B cell (primary cell): ENCODE results near the gene PUM1. TPM values are rescaled to one million over a fixed set of nuclear protein-coding genes. Genes with fewer than 3 reads are reported as not detected.

Source experiments
- ATAC-seq: fragments of 200-7000 bp; cut with Tn5 transposase; one replicate; pipeline ENCODE4 v1.10.0; 2021; ENCODE audit warnings: low read depth, mild to moderate bottlenecking, moderate number of reproducible peaks, moderate library complexity
- CTCF ChIA-PET: fragments of 350-600 bp; sonication (Branson Sonifier 250); formaldehyde crosslinking; loops from one replicate; lab custom pipeline; 2021; ENCODE audit warnings: antibody characterized with exemption, inconsistent platforms; lab: Charles Lee
- POLR2A ChIA-PET: fragments of 350-600 bp; sonication (Branson Sonifier 250); formaldehyde crosslinking; loops from one replicate; lab custom pipeline; 2021; ENCODE audit warnings: antibody characterized with exemption; lab: Charles Lee
- DNase-seq: peaks from one replicate; pipeline ENCODE4 v3.0.0; 2013
- H2AFZ ChIP-seq: 2 replicates; pipeline ENCODE4 v1.6.1; 2012; ENCODE audit warnings: mild to moderate bottlenecking, low read depth, low read length; ENCODE audit not compliant: insufficient read depth, poor library complexity, severe bottlenecking
- H3K27ac ChIP-seq, 2 donors: 1 replicate in 1 of 2; 2 replicates in 1 of 2; pipeline ENCODE4 v1.5.1; 2012 to 2013; ENCODE audit warnings: low read length in 2 of 2, mild to moderate bottlenecking in 2 of 2, moderate library complexity in 1 of 2
- H3K27me3 ChIP-seq, 4 experiments: fragments of 200-600 bp in 1 of 4; sonication (generic) in 1 of 4; replicated peaks in 1 of 4; 1 replicate in 2 of 4; 2 replicates in 2 of 4; pipeline versions ENCODE4 v1.6.1 to v1.7.0; 2013 to 2016; ENCODE audit warnings: low read length in 3 of 4, mild to moderate bottlenecking in 2 of 4, mixed read lengths in 1 of 4, moderate library complexity in 1 of 4; ENCODE audit not compliant: insufficient read depth in 4 of 4, control insufficient read depth in 3 of 4; ENCODE audit errors: control extremely low read depth in 1 of 4
- H3K36me3 ChIP-seq, 2 experiments: replicated peaks in 1 of 2; 1 replicate in 1 of 2; 2 replicates in 1 of 2; pipeline versions ENCODE4 v1.6.1 to v1.7.1; 2013; ENCODE audit warnings: low read length in 1 of 2; ENCODE audit not compliant: insufficient read depth in 2 of 2, control insufficient read depth in 1 of 2; ENCODE audit errors: control extremely low read depth in 1 of 2, extremely low read depth in 1 of 2
- H3K4me1 ChIP-seq, 2 donors: fragments of 200-600 bp in 1 of 2; sonication (generic) in 1 of 2; 1 replicate in 1 of 2; 2 replicates in 1 of 2; pipeline versions ENCODE4 v1.5.1 to v1.6.1; 2013 to 2017; ENCODE audit warnings: low read length in 2 of 2; ENCODE audit not compliant: control insufficient read depth in 2 of 2, insufficient read depth in 2 of 2
- H3K4me2 ChIP-seq: replicated peaks from 2 replicates; pipeline ENCODE3; 2012; ENCODE audit warnings: mild to moderate bottlenecking, low read depth, low read length; ENCODE audit not compliant: poor library complexity, severe bottlenecking
- H3K4me3 ChIP-seq, 5 experiments: fragments of 200-600 bp in 1 of 5; sonication (generic) in 1 of 5; 1 replicate in 3 of 5; 2 replicates in 2 of 5; pipeline versions ENCODE4 v1.5.1 to v1.7.0; 2011 to 2016; ENCODE audit warnings: low read length in 4 of 5, mild to moderate bottlenecking in 4 of 5, low read depth in 2 of 5, control low read depth in 1 of 5, moderate library complexity in 1 of 5; ENCODE audit not compliant: insufficient read depth in 1 of 5; ENCODE audit errors: control extremely low read depth in 1 of 5, extremely low read depth in 1 of 5
- H3K79me2 ChIP-seq: fragments of 200-600 bp; sonication (generic); one replicate; pipeline ENCODE4 v1.6.0; 2016; ENCODE audit warnings: low read length; ENCODE audit not compliant: control insufficient read depth, insufficient read depth
- H3K9ac ChIP-seq: fragments of 200-600 bp; sonication (generic); 2 replicates; pipeline ENCODE4 v1.6.1; 2017; ENCODE audit warnings: mild to moderate bottlenecking, low read length, moderate library complexity
- H3K9me3 ChIP-seq, 3 donors: one replicate each; pipeline versions ENCODE4 v1.6.1 to v1.7.1; 2013; ENCODE audit warnings: low read length in 2 of 3; ENCODE audit not compliant: control insufficient read depth in 2 of 3, insufficient read depth in 1 of 3; ENCODE audit errors: control extremely low read depth in 1 of 3
- H4K20me1 ChIP-seq: 2 replicates; pipeline ENCODE4 v1.6.0; 2012; ENCODE audit warnings: mild to moderate bottlenecking, low read length; ENCODE audit not compliant: insufficient read depth, control insufficient read depth, poor library complexity, severe bottlenecking
- H3K27ac Mint-ChIP-seq: one replicate; pipeline ENCODE4 v1.8.0; 2021; ENCODE audit warnings: mixed read lengths
- H3K27me3 Mint-ChIP-seq: one replicate; pipeline ENCODE4 v1.8.0; 2021; ENCODE audit warnings: mixed read lengths
- H3K4me1 Mint-ChIP-seq: one replicate; pipeline ENCODE4 v1.8.0; 2021; ENCODE audit warnings: mixed read lengths
- H3K4me3 Mint-ChIP-seq: one replicate; pipeline ENCODE4 v1.8.0; 2021; ENCODE audit warnings: mixed read lengths
- H3K9me3 Mint-ChIP-seq: one replicate; pipeline ENCODE4 v1.8.0; 2022; ENCODE audit warnings: mixed read lengths; ENCODE audit not compliant: insufficient read depth
- CTCF ChIP-seq: fragments of 200-600 bp; IDR thresholded peaks from one replicate; pipeline ENCODE4 v1.8.0; 2022; ENCODE audit warnings: antibody characterized with exemption, mild to moderate bottlenecking
- EZH2 ChIP-seq: IDR thresholded peaks from 2 replicates; pipeline ENCODE4 v1.6.1; 2012; ENCODE audit warnings: borderline replicate concordance, low read depth, mild to moderate bottlenecking, moderate library complexity, low read length; ENCODE audit not compliant: insufficient read depth, poor library complexity, severe bottlenecking
- WGBS: methylation state at CpG from one replicate; pipeline ENCODE4 v1.1.5; 2013; ENCODE audit warnings: missing lambda C conversion rate; ENCODE audit not compliant: insufficient coverage; 5-methylcytosine and 5-hydroxymethylcytosine counted together
- intact Hi-C: fragments of 100-400 bp; cut with micrococcal nuclease; formaldehyde crosslinking; loops from one replicate; pipeline ENCODE4 v1.10.0; 2022
- polyA plus RNA-seq: library from polyadenylated mRNA; depleted of rRNA; stranded (reverse); fragments of >200 nt; gene quantifications from 2 replicates; pipeline ENCODE4 v1.2.3, GENCODE V29; 2012
- total RNA-seq, 2 donors: library from RNA; stranded (reverse); fragments of 120-200 nt in 1 of 2; gene quantifications; 1 replicate in 1 of 2; 2 replicates in 1 of 2; pipeline versions ENCODE4 v1.2.3 to v1.2.4, GENCODE V29; 2013 to 2022

The PUM1 gene
- total and polyA plus RNA-seq, 2 donors (not counting 1 experiment from before 2014, with no cell fraction given): 52.8 to 177 TPM

DNA sequence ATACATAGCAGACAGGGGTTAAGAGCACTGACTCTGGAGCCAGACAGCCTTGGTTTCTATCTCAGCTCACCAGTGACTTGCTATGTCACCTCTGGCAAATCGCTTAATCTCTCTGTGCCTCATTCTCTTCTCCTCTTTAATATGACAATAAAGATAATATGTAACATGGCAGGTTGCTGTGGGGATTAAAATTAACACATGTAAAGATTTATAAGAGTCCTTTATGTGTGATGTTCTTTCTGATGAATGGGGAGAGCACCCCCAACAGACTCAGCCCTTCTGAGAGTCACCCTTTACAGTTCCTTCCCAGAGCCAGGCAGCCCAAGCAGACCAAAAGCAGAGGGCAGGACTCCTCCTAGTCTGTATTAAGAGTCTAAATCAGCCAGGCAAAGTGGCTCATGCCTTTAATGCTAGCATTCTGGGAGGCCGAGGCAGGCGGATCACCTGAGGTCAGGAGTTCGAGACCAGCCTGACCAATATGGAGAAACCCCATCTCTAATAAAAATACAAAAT lies 80.5 kb downstream of the PUM1 start:
- no peak overlapping the region for H2AFZ ChIP-seq
- H3K9ac ChIP-seq: no peak overlapping the region
- TF ChIP-seq EZH2: no peak
- no peak for TF ChIP-seq CTCF
- peaks cover 15 to 18% of the 10 kb centered on the region in 2 donors for H3K4me1 ChIP-seq
- no peaks in the 10 kb centered on the region for H3K27me3 ChIP-seq
- H3K4me3 ChIP-seq: no peak overlapping the region
- H3K36me3 ChIP-seq: peaks cover 3 to 39% of the 10 kb centered on the region in 2 experiments
- CTCF ChIA-PET: interaction anchor here (0.7 kb wide), 1 partner anchor 47 kb away, joined by 3 read pairs; no protein-coding TSS in a partner anchor
- no peaks in the 10 kb centered on the region for H3K27me3 Mint-ChIP-seq
- 100% methylated on average over 3 of the region's 4 CpGs for WGBS
- ATAC-seq (no peak), DNase-seq (no peak)
- H3K4me2 ChIP-seq: no peak overlapping the region
- no peak overlapping the region for H3K27ac Mint-ChIP-seq
- peaks cover 84% of the 10 kb centered on the region for H3K79me2 ChIP-seq
- peaks cover under 1% of the 10 kb centered on the region for H3K9me3 Mint-ChIP-seq
- no peak overlapping the region for H3K4me3 Mint-ChIP-seq
- peaks cover 60% of the 10 kb centered on the region for H3K4me1 Mint-ChIP-seq
- intact Hi-C loops: no loop called here
- POLR2A ChIA-PET: no interaction called here
- peak overlapping the region in 1 of 2 donors; percentile 9 for H3K27ac ChIP-seq
- H4K20me1 ChIP-seq: peaks cover 47% of the 10 kb centered on the region
- no peaks in the 10 kb centered on the region for H3K9me3 ChIP-seq

GRCh38 chr1:30984165-30984889 lies 81.2 kb downstream of the PUM1 start:
- H3K9ac ChIP-seq: no peak overlapping the region
- intact Hi-C loops: no loop called here
- no peaks in the 10 kb centered on the region for H3K9me3 ChIP-seq
- H3K4me2 ChIP-seq: no peak overlapping the region
- WGBS: no CpG with 5 or more reads among the region's 4 CpGs
- ChIA-PET CTCF (no interaction called here), POLR2A (interaction anchor here (0.7 kb wide), 1 partner anchor 82 kb away, joined by 9 read pairs; no protein-coding TSS in a partner anchor)
- TF ChIP-seq EZH2: no peak
- TF ChIP-seq CTCF: no peak
- peaks cover 15 to 18% of the 10 kb centered on the region in 2 donors for H3K4me1 ChIP-seq
- peak overlapping the region; percentile 7 for H3K27ac Mint-ChIP-seq
- H3K4me3 ChIP-seq: no peak overlapping the region
- H3K79me2 ChIP-seq: peaks cover 84% of the 10 kb centered on the region
- H3K27ac ChIP-seq: peak overlapping the region in 1 of 2 donors; percentile 55
- ATAC-seq (no peak), DNase-seq (no peak)
- no peak overlapping the region for H2AFZ ChIP-seq
- peaks cover 2 to 39% of the 10 kb centered on the region in 2 experiments for H3K36me3 ChIP-seq
- no peak overlapping the region for H3K4me3 Mint-ChIP-seq
- H3K4me1 Mint-ChIP-seq: peaks cover 57% of the 10 kb centered on the region
- H3K27me3 Mint-ChIP-seq: no peaks in the 10 kb centered on the region
- no peaks in the 10 kb centered on the region for H3K27me3 ChIP-seq
- no peaks in the 10 kb centered on the region for H3K9me3 Mint-ChIP-seq
- peaks cover 39% of the 10 kb centered on the region for H4K20me1 ChIP-seq
